KMS-11 (cell line): ENCODE results near the gene PLA2G2C.

Experiments
- H2AFZ ChIP-seq: fragments of 200-600 bp; sonication (generic); 2 replicates; pipeline ENCODE4 v1.6.1; 2016; ENCODE audit warnings: antibody characterized with exemption, mixed run types, low read depth
- H3K27ac ChIP-seq: fragments of 200-600 bp; sonication (generic); 2 replicates; pipeline ENCODE4 v1.6.1; 2016; ENCODE audit warnings: mild to moderate bottlenecking, mixed run types
- H3K27me3 ChIP-seq: fragments of 200-600 bp; sonication (generic); 2 replicates; pipeline ENCODE4 v1.6.1; 2017; ENCODE audit warnings: mild to moderate bottlenecking, low read depth, mixed run types, moderate library complexity; ENCODE audit not compliant: insufficient read depth
- H3K36me3 ChIP-seq: fragments of 200-600 bp; sonication (generic); 2 replicates; pipeline ENCODE4 v1.6.1; 2017; ENCODE audit warnings: mild to moderate bottlenecking, mixed run types; ENCODE audit not compliant: insufficient read depth
- H3K4me1 ChIP-seq: fragments of 200-600 bp; sonication (generic); 2 replicates; pipeline ENCODE4 v1.6.1; 2016; ENCODE audit warnings: mild to moderate bottlenecking, low read depth, mixed run types; ENCODE audit not compliant: poor library complexity, severe bottlenecking
- H3K4me2 ChIP-seq: fragments of 200-600 bp; sonication (generic); 2 replicates; pipeline ENCODE4 v1.7.0; 2016; ENCODE audit warnings: mild to moderate bottlenecking, mixed run types
- H3K4me3 ChIP-seq: fragments of 200-600 bp; sonication (generic); IDR thresholded peaks from 2 replicates; pipeline ENCODE4 v1.6.1; 2017; ENCODE audit warnings: low read depth, low read length, mixed read lengths; ENCODE audit not compliant: insufficient read depth
- H3K79me2 ChIP-seq: fragments of 200-600 bp; sonication (generic); 2 replicates; pipeline ENCODE4 v1.6.1; 2016; ENCODE audit warnings: low read depth, mixed run types; ENCODE audit not compliant: insufficient read depth
- H3K9ac ChIP-seq: fragments of 200-600 bp; sonication (generic); 2 replicates; pipeline ENCODE4 v1.6.1; 2016; ENCODE audit warnings: mild to moderate bottlenecking, mixed run types
- H4K20me1 ChIP-seq: fragments of 200-600 bp; sonication (generic); 2 replicates; pipeline ENCODE4 v1.6.1; 2016; ENCODE audit warnings: mild to moderate bottlenecking, mixed run types; ENCODE audit not compliant: insufficient read depth
- TF ChIP-seq, protein P1 (sequence below): fragments of 200-600 bp; sonication (generic); conservative IDR thresholded peaks from 2 replicates; pipeline ENCODE4 v1.6.1; 2017; ENCODE audit warnings: low read depth, mild to moderate bottlenecking, antibody characterized with exemption, low read length, moderate library complexity, mixed read lengths

PLA2G2C gene

DNA sequence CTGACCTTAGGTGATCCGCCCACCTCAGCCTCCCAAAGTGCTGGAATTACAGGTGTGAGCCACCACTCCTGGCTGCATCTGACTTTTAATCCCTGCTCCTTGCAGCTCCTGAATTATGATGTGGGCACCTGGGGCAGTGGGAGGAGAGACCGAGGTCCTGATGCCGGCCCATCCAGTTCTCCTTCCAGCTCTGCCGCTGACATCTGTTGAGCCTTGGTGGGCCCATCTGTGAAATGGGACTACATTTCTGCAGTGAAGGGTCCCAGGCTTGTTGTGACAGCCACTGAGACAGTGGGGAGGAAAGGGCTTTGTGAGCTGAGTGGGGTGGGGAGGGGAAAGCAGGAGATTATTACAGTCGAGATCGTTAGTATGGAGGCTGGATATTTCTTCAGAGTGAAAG lies 35.3 kb downstream of the PLA2G2C start:
- Histone ChIP-seq H3K27ac (no peak overlapping the region), H3K4me3 (no peak overlapping the region), H2AFZ (no peak overlapping the region), H3K4me2 (no peak overlapping the region), H4K20me1 (no peaks in the 10 kb centered on the region), H3K36me3 (no peaks in the 10 kb centered on the region), H3K79me2 (no peaks in the 10 kb centered on the region), H3K27me3 (peaks cover 3% of the 10 kb centered on the region; the same call in 1 of the 2 replicates), H3K4me1 (no peaks in the 10 kb centered on the region), H3K9ac (no peak overlapping the region)
- TF ChIP-seq, protein P1, sequence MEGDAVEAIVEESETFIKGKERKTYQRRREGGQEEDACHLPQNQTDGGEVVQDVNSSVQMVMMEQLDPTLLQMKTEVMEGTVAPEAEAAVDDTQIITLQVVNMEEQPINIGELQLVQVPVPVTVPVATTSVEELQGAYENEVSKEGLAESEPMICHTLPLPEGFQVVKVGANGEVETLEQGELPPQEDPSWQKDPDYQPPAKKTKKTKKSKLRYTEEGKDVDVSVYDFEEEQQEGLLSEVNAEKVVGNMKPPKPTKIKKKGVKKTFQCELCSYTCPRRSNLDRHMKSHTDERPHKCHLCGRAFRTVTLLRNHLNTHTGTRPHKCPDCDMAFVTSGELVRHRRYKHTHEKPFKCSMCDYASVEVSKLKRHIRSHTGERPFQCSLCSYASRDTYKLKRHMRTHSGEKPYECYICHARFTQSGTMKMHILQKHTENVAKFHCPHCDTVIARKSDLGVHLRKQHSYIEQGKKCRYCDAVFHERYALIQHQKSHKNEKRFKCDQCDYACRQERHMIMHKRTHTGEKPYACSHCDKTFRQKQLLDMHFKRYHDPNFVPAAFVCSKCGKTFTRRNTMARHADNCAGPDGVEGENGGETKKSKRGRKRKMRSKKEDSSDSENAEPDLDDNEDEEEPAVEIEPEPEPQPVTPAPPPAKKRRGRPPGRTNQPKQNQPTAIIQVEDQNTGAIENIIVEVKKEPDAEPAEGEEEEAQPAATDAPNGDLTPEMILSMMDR: no peak

GRCh38 chr1:20150326-20150705 lies 36.0 kb downstream of the PLA2G2C start:
- Histone ChIP-seq H3K4me1 (no peaks in the 10 kb centered on the region), H3K36me3 (no peaks in the 10 kb centered on the region), H2AFZ (no peak overlapping the region), H3K27me3 (peaks cover 3% of the 10 kb centered on the region; the same call in 1 of the 2 replicates), H3K4me2 (no peak overlapping the region), H3K4me3 (no peak overlapping the region), H4K20me1 (no peaks in the 10 kb centered on the region), H3K79me2 (no peaks in the 10 kb centered on the region), H3K9ac (no peak overlapping the region), H3K27ac (no peak overlapping the region)
- TF ChIP-seq, protein P1: no peak

DNA sequence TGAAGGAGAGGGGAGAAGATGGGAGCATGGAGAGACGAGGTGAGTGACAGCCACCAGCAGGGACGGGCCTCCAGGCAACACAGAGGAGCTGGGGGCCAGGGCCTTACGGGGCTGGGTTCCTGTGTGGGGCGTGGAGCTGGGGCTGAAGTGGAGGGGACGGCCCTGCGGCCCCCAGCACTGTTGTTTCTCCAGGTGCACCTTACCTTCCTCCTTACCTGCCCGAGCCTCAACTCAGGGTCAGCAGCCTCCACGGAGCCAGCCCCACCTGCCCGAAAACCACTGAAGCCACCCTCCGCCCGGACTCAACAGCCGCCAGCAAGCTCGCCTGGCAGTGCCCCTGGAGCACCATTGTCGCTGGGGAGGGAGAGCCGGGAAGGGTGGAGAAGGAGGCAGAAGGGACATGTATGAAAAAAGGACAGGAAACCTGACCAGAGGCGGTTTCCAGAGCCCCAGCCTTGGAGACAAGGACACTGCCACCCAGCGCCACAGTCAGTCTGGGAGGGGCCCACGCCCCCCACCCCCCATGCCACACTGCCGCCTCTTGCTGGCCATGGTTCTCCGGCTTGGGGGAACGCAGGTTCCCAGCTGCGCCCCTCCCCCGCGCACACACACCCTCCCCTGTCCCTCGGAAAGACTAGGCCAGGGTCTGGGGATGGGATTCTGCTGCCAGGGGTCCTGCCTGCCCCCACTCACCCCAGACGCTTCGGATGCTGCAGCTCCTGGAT lies 36.6 kb downstream of the PLA2G2C start:
- TF ChIP-seq, protein P1: no peak
- no peak overlapping the region for H3K9ac ChIP-seq
- H3K4me3 ChIP-seq: no peak overlapping the region
- no peaks in the 10 kb centered on the region for H4K20me1 ChIP-seq
- no peaks in the 10 kb centered on the region for H3K36me3 ChIP-seq
- H2AFZ ChIP-seq: no peak overlapping the region
- H3K4me2 ChIP-seq: no peak overlapping the region
- no peaks in the 10 kb centered on the region for H3K4me1 ChIP-seq
- peaks cover 3% of the 10 kb centered on the region; the same call in 1 of the 2 replicates for H3K27me3 ChIP-seq
- H3K27ac ChIP-seq: no peak overlapping the region
- H3K79me2 ChIP-seq: no peaks in the 10 kb centered on the region

GRCh38 chr1:20148571-20149500 lies 37.5 kb downstream of the PLA2G2C start:
- H3K36me3 ChIP-seq: no peaks in the 10 kb centered on the region
- TF ChIP-seq, protein P1: no peak
- no peak overlapping the region for H3K4me3 ChIP-seq
- H3K9ac ChIP-seq: no peak overlapping the region
- no peak overlapping the region for H3K27ac ChIP-seq
- no peaks in the 10 kb centered on the region for H4K20me1 ChIP-seq
- H3K27me3 ChIP-seq: peaks cover 3% of the 10 kb centered on the region; the same call in 1 of the 2 replicates
- no peaks in the 10 kb centered on the region for H3K79me2 ChIP-seq
- no peaks in the 10 kb centered on the region for H3K4me1 ChIP-seq
- H2AFZ ChIP-seq: no peak overlapping the region
- H3K4me2 ChIP-seq: no peak overlapping the region
